NAMALWA (cell line): Measurements from ENCODE around the gene CNNM2.
"Not testable (repeated sequence)": the region's sequence is repeated elsewhere in the genome, so short reads cannot be mapped to it uniquely, and the experiment has no call there.

ENCODE experiments used
- DNase-seq: peaks from one replicate; pipeline ENCODE4 v3.0.0-alpha.2; 2015; ENCODE audit warnings: low spot score

The CNNM2 gene

DNA sequence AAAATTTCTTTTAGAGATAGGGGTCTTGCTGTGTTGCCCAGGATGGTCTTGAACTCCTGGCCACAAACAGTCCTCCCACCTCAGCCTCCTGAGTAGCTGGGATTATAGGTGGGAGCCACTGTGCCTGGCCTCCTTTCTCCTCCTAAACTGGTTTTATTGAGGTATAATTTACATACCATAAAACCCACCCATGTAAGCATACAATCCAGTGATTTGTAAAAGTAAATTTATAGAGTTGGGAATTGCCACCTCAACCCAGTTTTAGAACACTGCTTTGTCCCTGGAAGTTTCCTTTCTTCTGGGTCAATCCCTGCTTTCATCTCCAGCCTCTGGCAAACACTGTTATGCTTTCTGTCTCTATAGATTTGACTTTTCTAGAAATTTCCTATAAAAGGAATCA lies 49.0 kb downstream of the CNNM2 start:
- DNase-seq = no peak

DNA sequence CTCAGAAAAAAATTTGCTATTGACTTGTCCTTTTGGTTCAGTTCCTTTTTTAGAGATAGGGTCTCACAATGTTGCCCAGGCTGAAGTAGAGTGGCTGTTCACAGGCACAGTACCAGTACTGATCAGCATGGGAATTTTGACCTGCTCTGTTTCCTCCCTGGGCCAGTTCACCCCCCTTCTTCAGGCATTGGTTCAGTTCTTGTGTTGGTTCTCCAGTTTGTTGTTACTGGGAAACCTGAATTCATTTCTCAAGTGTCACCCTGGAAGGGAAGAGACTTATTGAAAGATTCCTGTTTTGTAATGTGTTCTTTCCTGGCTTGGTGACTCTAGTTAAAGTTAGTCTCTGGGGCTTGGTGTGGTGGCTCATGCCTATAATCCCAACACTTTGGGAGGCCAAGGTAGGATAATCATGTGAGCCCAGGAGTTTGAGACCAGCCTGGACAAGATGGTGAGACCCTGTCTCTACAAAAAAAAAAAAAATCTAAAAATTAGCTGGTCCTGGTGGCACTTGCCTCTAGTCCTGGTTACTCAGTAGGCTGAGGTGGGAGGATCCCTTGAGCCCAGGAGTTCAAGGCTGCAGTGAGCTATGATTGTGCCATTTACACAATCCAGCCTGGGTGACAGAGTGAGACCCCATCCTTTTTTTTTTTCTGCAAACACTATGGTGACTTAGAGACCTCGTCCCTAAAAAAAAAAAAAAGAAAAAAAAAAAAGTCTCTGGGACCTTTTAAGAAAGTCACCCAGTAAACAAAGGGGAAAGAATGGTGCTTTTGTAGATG lies 52.7 kb downstream of the CNNM2 start:
- no peak for DNase-seq

- no peak for DNase-seq
Observed at GRCh38 chr10:102975483-102976379, 57.6 kb downstream of the CNNM2 start.

DNA sequence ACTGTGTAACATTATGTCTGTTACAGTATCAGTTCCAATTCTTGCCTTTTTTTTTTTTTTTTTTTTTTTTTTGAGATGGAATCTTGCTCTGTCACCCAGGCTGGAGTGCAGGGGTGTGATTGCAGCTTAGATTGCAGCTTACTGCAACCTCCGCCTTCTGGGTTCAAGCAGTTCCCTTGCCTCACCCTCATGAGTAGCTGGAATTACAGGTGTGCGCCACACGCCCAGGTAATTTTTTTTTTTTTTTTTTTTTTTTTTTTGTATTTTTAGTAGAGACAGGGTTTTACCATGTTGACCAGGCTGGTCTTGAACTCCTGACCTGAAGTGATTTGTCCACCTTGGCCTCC lies 58.3 kb downstream of the CNNM2 start:
- DNase-seq = not testable (repeated sequence)

DNA sequence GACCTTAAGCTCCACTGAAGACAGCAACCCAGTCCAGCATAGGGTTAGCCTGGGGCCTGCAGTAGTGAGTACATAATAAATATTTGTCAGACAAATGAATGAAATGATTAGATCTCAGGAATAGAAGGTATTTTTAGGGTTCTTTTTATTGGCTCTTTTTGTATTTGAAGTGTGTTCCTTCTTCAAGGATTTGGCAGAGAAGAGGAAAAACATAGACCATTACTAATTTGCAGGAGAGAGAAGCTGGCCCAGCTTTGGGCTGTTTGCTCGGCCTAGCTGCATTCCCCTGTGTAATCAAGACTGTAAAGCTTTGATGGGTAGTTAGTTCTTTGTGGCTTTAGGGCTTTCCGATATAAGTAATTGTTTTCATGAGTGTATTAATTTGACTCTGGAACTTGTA lies 64.2 kb downstream of the CNNM2 start:
- no peak for DNase-seq

DNA sequence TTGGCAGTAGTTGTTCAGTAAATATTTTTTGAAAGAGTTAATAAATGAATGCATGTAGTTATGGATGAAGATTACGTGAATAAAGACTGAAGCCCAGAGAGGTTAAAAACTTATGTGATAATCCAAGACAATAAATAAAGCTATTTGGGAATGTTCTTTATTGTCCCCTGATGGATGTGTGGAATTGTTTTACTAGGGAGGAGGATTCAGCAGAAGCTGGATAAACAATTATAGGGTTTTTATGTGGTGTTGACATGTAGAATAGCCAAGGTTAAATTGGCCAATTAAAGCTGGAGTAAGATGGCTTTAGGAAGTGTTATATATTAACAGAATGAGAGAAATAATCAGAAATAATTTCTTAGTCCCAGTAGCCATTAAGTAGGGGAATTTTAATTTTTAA lies 66.0 kb downstream of the CNNM2 start:
- no peak for DNase-seq

DNA sequence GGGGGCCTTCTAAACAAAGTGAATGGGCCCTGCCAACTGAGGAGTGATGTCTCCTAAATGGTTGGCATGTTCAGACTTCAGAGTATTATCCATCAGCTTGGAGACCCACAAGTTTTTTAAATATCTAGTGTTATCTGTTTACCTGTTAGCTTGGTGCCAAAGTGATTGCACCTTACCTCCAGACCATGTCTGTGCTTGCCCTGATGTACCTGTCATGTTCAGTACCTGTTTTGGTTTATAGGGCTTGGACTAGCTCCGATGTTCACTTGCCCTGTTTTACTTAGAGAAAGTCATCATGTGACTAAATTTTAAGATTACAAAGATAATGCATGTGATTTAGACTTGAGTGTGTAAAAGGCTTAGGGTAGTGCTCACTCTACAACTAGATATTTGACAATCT lies 67.7 kb downstream of the CNNM2 start:
- no peak for DNase-seq

DNA sequence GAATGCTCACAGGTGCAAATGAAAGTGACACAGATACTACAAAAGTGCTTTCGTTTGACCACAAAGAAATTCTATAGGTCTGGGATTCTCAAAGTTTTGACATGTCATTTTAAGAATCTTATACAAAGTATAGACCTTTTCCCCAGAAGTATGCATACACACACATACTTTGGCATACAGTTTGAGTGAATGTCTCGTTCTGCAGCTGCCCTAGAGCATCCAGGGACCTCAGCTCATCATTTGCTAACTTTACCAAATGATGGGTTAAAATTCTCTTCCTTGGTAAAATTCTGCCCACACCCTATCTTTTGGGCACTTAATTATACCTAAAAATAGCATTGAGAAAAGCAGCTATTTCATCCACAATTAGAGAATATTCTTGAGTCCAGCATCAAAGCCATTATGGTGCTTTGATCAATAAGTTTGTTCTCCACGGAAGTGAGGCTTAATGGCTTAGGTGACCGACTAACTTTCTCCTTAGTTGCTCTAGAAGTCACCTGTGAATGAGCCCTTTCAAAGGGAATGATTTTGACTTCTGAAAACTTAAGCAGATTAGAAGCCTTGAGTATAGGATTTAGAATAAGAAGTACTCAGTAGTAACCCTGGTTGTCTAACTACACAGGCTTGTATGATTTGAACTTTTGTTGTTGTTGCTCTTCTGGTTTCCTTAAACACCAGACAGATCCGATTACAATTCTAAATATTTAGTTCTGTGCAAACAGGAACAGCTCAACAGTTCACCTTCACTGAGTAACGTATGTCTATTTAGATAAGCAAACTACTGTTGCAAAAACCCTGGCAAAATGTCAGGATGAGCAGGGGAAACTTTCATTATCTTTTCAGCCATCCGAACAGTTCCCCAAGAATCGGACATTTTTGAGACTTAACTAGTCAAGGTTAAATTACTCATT lies 70.6 kb downstream of the CNNM2 start:
- DNase-seq = no peak

- peak; percentile 17 for DNase-seq
Observed at GRCh38 chr10:102994531-102995295, 76.6 kb downstream of the CNNM2 start.

GRCh38 chr10:102996876-102997275 lies 78.8 kb downstream of the CNNM2 start:
- no peak for DNase-seq

DNA sequence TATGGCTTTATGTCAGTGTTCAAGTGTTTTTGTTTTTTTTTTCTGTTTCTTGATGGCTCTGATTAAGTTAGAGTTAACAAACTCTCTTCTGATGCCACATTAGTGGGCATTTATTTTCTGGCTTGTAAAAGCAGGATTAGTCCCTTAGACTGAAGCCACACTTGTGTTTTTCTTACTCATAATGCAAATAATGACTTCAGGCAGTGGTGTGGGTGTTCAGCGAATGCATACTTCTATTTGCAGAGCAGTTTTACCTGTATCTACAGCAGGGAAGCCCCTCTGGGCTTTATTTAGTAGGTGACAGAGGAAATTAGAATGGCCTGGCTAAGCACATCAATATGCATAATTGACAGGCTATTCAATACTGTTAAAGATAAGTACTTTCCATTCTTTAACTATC lies 79.9 kb downstream of the CNNM2 start:
- no peak for DNase-seq

- DNase-seq = no peak
Observed at GRCh38 chr10:102998399-102998907, 80.4 kb downstream of the CNNM2 start.

DNA sequence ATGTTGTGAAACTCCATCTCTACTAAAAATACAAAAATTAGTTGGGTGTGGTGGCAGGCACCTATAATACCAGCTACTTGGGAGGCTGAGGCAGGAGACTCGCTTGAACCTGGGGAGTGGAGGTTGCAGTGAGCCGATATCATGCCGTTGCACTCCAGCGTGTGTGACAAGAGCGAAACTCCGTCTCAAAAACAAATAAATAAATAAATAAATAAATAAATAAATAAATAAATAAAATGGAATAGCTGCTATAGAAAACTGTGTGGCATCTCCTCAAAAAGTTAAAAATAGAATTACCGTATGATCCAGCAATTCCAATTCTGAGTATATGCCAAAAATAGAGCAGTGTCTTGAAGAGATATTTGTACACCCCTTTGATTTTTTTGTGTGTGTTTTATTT lies 82.0 kb downstream of the CNNM2 start:
- DNase-seq = not testable (repeated sequence)

GRCh38 chr10:103007017-103007416 lies 88.9 kb downstream of the CNNM2 start:
- DNase-seq = no peak

GRCh38 chr10:103013416-103013815 lies 95.3 kb downstream of the CNNM2 start:
- DNase-seq = no peak

GRCh38 chr10:103019425-103019824 lies 101.3 kb downstream of the CNNM2 start:
- DNase-seq = no peak

DNA sequence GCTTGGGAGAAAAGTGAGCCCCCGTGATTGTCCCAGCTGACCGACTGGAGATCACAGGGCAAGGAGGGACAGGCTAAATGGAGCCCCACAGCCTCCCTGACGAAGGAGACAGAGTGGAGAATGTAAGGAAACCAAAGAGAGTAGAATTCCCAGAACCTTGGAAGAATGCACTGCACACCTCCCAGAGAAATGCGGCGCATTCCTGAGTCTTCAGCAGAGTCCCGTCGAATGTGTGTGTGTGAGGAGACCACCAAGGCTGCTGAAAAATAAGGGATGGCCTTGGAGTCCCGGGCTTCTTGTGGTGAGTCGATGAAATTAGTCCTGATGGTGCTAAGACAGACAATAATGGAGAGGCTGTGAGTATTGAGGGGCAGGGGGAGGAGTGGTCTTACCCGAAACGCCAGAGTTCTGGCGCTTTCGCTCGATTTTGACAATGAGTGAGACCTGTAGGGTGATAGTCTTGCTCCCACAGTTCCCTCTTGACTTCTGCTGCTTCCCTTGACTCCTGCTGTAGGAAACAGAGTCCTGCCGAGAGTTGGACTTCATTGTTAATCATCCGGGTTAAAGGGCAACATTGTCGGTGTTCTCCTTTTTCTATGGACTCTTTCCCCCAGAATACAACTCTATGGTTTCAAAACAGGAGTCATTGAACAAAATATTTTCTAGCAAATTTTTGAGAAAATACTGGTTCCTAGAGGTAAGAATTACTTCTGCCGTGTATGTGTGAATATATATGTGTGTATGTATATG lies 103.2 kb downstream of the CNNM2 start:
- no peak for DNase-seq

DNA sequence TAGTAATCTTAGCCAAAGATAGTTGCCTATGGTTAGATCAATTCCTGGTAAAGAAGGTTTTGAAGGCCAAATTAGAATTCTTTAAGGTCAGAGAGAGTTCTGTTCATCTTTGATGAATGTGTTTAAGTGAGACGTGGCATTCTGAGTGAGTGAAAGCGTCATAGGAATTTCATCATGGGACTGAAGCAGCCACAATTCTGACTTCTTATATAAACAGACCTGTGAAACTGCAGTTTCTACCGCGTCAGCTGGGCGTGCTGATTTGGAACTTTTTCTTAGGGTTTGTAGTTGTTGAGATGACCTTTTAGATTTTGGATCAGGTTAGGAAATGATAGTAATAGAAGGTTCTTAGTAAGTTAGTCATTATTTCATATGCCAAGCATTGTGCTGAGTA lies 103.8 kb downstream of the CNNM2 start:
- no peak for DNase-seq

DNA sequence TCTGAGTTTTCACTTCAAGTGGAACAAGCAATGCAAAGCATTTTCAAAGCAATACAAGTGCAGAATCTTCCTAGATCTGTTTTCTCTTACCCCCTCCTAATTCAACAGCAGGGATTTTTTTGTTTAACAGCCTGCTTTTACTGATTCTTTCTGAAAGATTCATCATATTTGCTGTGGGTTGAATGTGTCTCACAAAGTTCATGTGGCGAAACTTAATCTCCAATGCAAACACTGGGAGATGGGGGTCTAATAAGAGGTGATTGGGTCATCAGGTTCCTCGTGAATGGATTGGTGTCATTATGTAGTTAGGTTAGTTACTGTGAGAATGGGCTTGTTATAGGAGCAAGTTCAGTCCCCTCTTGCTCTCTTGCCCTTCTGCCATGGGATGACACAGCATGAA lies 107.6 kb downstream of the CNNM2 start:
- DNase-seq = no peak

- no peak for DNase-seq
Observed at GRCh38 chr10:103038570-103038969, 120.5 kb downstream of the CNNM2 start.

DNA sequence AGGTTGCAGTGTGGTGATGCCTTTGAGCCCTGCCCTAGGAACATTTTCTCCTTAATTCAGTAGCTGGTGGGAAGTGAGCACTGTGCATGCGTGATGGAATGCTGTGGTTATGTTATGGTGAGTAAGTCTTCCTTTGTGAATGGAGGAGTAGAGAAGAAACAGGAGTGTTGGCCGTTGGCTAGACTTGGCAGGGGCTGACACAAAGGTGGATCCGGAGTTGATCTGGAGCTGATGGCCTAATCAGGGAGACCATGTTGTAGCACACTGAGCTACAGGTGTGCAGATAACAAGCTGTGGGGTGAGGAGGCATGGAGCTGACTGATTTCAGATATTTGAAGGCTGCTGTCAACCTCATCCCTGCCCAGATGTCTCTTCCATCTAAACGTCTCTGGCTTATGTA lies 122.3 kb downstream of the CNNM2 start:
- DNase-seq = no peak
